COLO668 (cell line): ENCODE data around the gene ZNF473.

Source experiments
- DNase-seq: peaks from one replicate; lab custom pipeline; 2025; ENCODE audit not compliant: unreplicated experiment; lab: John Stamatoyannopoulos, UW

The ZNF473 gene

DNA sequence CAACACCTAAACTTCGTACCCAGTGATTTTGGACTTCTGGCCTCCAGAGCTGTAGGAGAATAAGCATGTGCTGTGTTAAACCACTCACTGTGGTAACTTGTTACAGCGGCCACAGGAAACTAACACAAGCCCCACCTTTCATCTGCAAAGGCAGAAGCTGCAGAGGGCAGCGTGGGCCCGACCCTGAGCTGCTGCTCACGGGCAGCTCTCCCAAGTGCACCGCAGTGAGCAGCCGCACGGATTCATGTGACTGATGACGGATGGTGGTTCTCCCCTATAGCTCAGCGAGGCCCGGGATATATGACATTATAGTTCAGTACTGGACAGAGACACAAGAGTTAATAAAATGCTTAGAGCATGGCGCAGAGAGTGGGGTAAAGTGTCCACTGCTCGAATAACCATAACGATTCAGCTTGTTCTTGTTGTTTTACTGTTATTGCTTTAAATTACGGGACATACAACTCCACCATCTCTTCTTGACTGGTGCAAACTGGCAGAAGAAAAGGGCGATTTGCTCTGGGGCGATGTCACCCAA, 22.5 kb upstream of the ZNF473 start:
- DNase-seq: no peak

DNA sequence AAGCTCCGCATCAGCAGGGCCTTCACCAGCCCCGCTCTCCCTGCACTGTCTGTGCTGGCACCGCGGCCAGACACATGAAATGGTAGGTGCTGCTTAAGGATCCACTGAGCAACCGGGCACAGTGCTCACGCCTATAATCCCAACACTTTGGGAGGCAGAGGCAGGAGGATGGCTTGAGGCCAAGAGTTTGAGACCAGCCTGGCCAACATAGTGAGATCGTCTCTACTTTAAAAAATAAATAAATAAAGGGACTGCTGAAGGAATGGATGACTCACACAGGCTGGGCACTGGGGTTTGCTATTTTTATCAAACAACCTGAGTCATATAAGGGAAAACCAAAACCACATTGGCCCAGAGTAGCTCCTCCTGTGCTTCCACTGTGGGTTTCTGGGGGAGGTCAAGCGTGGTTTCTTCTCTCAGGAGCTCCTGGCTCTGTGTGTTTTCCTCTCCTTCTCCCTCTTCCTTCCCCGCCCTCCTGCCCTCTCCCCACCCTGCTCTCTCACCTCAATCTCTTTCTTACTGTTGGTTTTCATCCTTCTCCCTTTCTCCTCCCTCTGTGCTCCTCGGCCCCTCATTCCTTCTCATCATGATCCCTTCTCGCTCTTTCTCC, 21.9 kb upstream of the ZNF473 start:
- no peak for DNase-seq

DNA sequence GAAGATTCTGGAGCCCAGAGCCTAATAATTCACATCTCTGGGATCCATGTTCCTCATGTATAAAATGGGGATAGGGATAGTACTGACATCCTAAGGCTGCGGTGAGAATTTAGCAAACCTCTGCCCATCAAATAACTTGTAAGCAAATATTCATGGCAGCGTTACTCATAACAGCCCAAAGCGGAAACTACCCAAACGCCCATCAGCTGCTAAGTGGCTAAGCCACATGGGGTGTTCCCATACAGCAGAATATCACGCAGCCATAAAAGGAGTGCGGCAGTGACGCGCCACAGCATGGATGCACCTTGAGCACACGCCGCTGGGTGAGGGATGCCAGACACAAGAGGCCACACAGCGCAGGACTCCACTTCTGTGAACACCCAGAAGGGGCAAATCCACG, 20.4 kb upstream of the ZNF473 start:
- DNase-seq: no peak

- DNase-seq: no peak
These were observed 18.6 kb upstream of the ZNF473 start for GRCh38 chr19:50007170-50007569.

- no peak for DNase-seq
These were observed 17.9 kb upstream of the ZNF473 start for GRCh38 chr19:50007947-50008346.

DNA sequence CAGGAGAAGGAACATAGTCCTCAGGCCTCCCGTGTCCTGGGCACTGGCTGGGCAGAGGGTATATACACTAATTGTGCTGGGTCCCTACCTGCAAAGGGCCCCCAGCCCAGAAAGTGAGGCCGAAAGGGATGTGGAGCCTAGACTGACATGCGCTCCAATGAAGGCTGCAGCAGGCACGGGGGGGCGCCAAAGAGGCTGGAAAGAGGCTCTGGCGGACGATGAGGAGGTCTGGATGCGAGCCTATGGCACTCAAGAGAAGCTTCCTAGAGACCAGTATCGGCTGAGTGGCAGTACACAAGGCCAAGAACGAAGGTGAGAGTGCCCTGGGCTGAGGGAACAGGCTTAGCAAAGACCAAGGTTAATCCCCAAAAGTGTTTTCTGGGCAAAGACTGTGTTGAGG, 17.3 kb upstream of the ZNF473 start:
- DNase-seq: peak; percentile 51

GRCh38 chr19:50016225-50016807, 9.5 kb upstream of the ZNF473 start:
- DNase-seq: no peak

DNA sequence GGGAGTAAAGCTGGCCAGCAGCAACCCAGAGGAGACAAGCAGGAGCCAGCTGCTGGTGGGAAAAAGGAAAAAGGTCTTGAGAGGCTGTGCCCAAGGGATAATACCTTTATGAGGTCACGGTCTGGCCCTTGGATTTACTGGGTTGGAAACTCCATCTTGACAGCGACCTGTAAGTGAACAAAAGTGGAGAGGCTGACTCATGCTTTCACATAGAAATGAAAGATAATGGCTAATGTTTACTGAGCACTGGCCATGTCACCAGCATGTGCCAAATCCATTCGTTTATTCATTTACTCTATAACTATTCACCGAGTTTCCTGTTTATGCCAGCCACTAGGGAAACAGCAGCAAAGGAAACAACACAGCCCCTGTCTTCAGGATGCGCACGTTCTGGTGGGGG, 5.3 kb upstream of the ZNF473 start:
- peak; percentile 52 for DNase-seq

GRCh38 chr19:50022823-50023222, 3.0 kb upstream of the ZNF473 start:
- no peak for DNase-seq

GRCh38 chr19:50024719-50025021, 1.1 kb upstream of the ZNF473 start:
- DNase-seq: no peak

DNA sequence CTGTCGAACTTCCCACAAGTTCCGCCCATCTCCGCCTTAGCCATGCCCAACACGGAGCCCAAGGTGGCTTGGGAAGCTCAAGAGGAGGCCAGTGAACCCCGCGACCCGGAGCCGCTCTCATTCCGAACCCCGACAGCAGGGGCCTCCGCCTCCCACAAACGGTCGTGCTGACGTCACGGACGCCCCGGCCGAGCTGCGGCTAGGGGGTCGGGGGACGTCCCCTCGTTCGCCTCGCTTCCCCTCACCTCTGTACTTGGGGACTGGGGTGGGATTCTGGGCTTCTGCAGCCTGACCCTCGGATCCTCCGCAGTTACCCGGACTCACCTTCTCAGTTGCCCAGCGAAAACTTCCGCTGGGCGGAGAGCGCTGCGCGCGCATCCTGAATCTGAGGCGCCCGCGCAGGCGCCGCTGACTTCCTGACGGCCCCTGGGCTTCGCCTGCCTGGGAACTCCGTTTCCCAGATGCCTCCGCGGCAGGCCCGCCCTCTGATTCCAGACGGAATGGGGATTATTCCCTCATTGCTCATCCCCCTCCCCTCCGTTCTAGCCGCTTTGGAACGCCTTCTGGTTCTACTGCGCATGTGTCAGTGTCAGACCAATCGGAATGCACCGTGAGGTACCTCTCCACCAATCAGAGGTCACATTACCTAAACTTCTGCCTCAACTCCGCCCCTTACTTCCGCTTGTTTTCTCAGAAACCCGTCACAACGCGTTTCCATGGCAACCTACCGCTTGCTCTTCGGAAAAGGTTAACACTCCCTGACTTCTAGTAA, 597 bp upstream of the ZNF473 start, which contains the start of gene VRK3:
Gene VRK3, minus strand, starts transcription at position 351 of the 772 bp plus-strand sequence. CDS start 9,210 bp downstream, outside the sequence.
- DNase-seq: peak; percentile 98

DNA sequence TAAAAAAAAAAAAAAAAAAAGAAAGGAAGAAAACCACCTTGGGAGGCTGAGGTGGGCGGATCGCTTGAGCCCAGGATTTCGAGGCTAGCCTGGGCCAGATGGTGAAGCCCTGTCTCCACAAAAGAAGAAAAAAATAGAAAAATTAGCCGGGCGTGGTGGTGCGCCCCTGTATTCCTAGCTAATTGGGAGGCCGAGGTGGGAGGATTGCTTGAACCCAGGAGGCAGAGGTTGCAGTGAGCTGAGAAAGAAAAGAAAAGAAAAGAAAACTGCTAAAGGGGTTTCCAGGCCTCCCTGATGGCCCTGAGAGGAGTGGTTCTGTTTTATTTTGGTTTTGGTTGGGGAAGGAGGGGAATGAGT, 723 bp downstream of the ZNF473 start:
- no peak for DNase-seq

DNA sequence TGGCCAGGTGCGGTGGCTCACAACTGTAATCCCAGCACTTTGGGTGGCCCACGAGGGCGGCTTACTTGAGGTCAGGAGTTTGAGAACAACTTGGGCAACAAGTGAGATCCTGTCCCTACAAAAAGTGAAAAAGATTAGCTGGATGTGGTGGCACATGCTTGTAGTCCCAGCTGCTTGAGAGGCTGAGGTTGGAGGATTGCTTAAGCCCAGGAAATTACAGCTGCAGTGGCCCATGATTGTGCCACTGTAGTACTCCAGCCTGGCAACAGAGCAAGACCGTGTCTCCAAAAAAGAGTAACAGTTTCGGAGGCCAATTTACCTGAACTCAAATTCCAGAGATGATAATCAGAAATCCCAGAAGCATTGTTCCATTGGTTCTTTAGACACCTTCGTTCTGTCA, 4.4 kb downstream of the ZNF473 start:
- DNase-seq: no peak

DNA sequence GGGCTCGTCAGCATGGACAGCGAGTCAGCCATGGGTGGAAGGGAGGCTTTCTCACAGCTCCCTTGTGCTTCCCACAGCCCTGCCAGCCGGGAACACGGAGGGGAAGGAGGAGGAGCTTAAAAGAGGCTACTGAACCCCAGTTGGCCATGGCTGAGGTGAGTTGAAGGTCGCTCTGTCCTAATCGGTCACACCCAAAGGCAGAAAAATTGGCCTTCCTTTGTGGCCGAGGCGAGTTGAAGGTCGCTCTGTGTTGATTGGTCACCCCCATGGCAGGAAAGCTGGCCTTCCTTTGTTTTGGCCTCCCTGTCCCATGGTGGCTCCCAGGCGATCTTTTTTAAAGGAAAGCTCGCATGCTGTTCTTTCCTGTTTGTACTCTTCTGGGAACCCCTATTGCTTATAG, 5.1 kb downstream of the ZNF473 start:
- no peak for DNase-seq

GRCh38 chr19:50036908-50037307, 11.1 kb downstream of the ZNF473 start:
- no peak for DNase-seq

GRCh38 chr19:50039968-50040367, 14.2 kb downstream of the ZNF473 start:
- no peak for DNase-seq

- no peak for DNase-seq
These were observed 15.2 kb downstream of the ZNF473 start for GRCh38 chr19:50040967-50041366.

DNA sequence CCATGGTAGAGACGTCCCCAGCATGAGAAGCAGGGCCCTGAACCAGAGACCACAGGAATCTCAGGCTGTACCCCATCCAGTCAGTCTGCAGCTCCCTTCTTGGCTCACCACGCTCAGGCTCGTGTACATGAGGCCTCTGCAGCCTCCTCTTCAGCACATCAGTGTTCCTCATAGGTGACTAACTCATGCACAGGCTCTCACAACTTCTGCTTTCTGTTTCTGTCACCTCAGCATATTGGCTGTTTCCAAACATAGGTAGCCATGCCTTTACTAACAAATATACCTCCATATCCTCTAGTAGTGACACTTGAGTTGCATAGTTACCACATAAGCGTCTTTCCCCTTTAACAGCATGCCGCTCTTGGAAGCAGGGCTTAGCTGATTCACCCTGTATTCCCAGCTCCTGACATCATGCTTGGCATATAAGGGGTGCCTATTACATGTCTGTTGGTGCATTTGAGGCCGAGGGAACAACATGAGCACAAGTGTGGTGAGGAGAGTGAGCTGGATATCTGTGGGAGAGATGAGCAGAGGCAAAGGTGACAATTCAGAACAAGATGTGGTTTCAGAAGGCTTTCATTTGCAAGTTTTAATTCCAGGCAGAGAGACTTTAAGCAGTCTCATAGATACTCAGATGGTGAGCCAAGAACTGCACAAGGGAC, 16.7 kb downstream of the ZNF473 start:
- DNase-seq: no peak

GRCh38 chr19:50043967-50044366, 18.2 kb downstream of the ZNF473 start:
- DNase-seq: no peak

GRCh38 chr19:50044922-50045321, 19.1 kb downstream of the ZNF473 start:
- DNase-seq: no peak

DNA sequence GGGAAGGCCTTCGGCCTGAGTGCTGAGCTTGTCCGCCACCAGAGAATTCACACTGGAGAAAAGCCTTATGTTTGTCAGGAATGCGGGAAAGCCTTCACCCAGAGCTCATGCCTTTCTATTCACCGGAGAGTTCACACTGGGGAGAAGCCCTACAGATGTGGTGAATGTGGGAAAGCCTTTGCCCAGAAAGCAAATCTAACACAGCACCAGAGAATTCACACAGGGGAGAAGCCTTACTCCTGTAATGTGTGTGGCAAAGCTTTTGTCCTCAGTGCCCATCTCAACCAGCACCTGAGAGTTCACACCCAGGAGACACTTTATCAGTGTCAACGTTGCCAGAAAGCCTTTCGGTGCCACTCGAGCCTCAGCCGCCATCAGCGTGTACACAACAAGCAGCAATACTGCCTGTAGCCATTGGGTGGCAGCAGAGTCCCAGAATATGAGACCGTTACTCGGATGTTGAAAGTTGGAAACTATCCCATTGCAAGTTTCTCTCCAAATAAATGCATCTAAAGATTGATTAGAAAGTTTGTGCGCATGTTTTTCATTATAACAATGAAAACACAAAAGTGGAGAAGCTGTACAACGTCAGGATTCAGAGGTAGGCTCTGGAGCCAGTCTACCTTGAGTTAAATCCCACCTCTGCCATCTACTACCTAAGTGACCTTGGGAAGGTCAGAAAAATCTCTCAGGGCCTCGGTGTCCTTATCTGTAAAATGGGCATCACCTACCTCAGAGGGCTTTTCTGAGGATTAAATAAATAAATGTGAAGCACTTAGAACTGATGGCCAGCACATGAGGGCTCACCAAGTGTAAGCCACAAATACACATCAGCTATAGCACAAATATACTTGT, 21.1 kb downstream of the ZNF473 start:
- DNase-seq: peak; percentile 56
